Panc1 (cell line): ENCODE data around the gene KEL.

ENCODE experiments used
- CTCF ChIP-seq: fragments of 450-650 bp; IDR thresholded peaks from 2 replicates; pipeline ENCODE4 v1.5.1; 2017; ENCODE audit warnings: mild to moderate bottlenecking
- TF ChIP-seq, protein P1 (sequence below), 2 experiments: IDR thresholded peaks; 2 replicates each; pipeline ENCODE4 v1.6.1; 2011 to 2012; ENCODE audit warnings: low read depth in 2 of 2, control low read depth in 1 of 2, low read length in 1 of 2, mild to moderate bottlenecking in 1 of 2, moderate library complexity in 1 of 2; ENCODE audit not compliant: insufficient read depth in 1 of 2

GRCh38 chr7:142945001-142945400 lies 17.2 kb downstream of the KEL start:
- no peak for TF ChIP-seq CTCF
- TF ChIP-seq, protein P1, sequence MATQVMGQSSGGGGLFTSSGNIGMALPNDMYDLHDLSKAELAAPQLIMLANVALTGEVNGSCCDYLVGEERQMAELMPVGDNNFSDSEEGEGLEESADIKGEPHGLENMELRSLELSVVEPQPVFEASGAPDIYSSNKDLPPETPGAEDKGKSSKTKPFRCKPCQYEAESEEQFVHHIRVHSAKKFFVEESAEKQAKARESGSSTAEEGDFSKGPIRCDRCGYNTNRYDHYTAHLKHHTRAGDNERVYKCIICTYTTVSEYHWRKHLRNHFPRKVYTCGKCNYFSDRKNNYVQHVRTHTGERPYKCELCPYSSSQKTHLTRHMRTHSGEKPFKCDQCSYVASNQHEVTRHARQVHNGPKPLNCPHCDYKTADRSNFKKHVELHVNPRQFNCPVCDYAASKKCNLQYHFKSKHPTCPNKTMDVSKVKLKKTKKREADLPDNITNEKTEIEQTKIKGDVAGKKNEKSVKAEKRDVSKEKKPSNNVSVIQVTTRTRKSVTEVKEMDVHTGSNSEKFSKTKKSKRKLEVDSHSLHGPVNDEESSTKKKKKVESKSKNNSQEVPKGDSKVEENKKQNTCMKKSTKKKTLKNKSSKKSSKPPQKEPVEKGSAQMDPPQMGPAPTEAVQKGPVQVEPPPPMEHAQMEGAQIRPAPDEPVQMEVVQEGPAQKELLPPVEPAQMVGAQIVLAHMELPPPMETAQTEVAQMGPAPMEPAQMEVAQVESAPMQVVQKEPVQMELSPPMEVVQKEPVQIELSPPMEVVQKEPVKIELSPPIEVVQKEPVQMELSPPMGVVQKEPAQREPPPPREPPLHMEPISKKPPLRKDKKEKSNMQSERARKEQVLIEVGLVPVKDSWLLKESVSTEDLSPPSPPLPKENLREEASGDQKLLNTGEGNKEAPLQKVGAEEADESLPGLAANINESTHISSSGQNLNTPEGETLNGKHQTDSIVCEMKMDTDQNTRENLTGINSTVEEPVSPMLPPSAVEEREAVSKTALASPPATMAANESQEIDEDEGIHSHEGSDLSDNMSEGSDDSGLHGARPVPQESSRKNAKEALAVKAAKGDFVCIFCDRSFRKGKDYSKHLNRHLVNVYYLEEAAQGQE (IDR thresholded peaks at IDR 0.05; ENCODE audit: insufficient read depth in 1 of 2, low read depth in 2 of 2, low read length in 1 of 2), result no peak
